ENCODE measurements around the gene PHAF1. TPM values are rescaled to one million over a fixed set of nuclear protein-coding genes. Genes with fewer than 3 reads are reported as not detected.
A peak's percentile ranks its signal among the peaks of the same experiment; 100 is the strongest.

Gene PHAF1
- total and polyA plus RNA-seq, 2 donors (not counting 1 experiment from before 2014, with no cell fraction given) = 18.8 to 20.7 TPM

DNA sequence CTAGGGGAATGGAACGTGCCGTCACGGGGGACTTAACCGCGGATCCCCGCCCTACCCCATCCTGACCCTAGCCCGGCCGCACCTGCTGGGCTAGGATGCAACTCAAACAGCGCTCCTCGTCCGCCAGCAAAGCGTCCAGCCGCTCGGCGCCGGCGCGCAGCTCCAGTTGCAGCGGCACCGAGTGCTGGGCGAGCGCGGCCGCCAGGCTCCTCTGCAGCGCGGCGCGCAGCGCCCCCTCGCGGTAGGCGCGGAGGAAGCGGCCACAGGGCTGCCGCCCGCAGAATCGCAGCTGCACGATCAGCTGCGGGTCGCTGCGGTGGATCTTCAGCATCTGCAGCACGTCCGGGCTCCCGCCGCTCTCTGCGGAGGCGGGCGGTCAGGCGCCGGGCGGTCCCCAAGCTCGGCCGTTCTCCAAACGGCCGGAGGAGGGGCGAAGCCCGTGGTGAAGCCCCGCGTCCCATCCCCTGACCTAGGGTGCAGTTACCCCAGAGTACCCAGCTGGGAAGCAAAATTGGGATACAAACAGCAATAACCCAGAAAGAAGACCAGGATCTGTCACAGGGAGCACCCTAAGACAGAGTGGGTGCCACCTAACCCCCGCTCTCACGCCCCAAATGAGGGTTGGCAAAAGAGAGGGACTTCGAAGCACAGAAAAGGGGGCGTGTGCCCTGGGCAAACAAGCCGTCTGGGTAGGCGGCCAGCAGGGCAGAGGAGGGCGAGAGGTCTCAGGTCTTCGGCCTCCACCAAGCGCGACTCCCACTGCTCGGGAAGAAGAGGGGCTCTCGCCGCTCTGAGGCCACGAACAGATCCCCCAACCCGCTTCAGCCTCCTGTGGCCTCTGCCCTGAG is 45.8 kb downstream of the PHAF1 start:
- Histone ChIP-seq H3K4me2 (replicated peaks; ENCODE audit: low read depth, low read length, poor library complexity, severe bottlenecking) (peak overlapping the region; percentile 71), H3K79me2 (ENCODE audit: control insufficient read depth, insufficient read depth, low read length) (no peaks in the 10 kb centered on the region), H3K9ac (ENCODE audit: low read length) (no peak overlapping the region), H2AFZ (ENCODE audit: insufficient read depth, low read depth, low read length, poor library complexity, severe bottlenecking) (peak overlapping the region; percentile 9), H3K4me1 (ENCODE audit: control insufficient read depth in 2 of 2, insufficient read depth in 2 of 2, low read length in 2 of 2) (peaks cover 30 to 50% of the 10 kb centered on the region in 2 donors), H4K20me1 (ENCODE audit: control insufficient read depth, insufficient read depth, low read length, poor library complexity, severe bottlenecking) (peaks cover 51% of the 10 kb centered on the region), H3K4me3 (ENCODE audit: control extremely low read depth in 1 of 5, extremely low read depth in 1 of 5, insufficient read depth in 1 of 5, low read depth in 2 of 5, low read length in 4 of 5) (peak overlapping the region in 2 of 5 experiments; percentile 8 to 29), H3K9me3 (ENCODE audit: control extremely low read depth in 1 of 3, control insufficient read depth in 2 of 3, insufficient read depth in 1 of 3, low read length in 2 of 3) (peaks cover 0 to 12% (median 0%) of the 10 kb centered on the region in 3 donors), H3K36me3 (replicated peaks in 1 of 2; ENCODE audit: control extremely low read depth in 1 of 2, control insufficient read depth in 1 of 2, extremely low read depth in 1 of 2, insufficient read depth in 2 of 2, low read length in 1 of 2) (no peaks in the 10 kb centered on the region), H3K27ac (ENCODE audit: low read length in 2 of 2) (no peak overlapping the region), H3K27me3 (replicated peaks in 1 of 4; ENCODE audit: control extremely low read depth in 1 of 4, control insufficient read depth in 3 of 4, insufficient read depth in 4 of 4, low read length in 3 of 4) (peaks cover 0 to 22% (median 6%) of the 10 kb centered on the region in 4 experiments)
- peak; percentile 87 for DNase-seq
- H3K27me3 Mint-ChIP-seq = peaks cover 4% of the 10 kb centered on the region
- intact Hi-C loops (cut with micrococcal nuclease) = loop anchor here (1.0 to 2.0 kb wide), 4 partner anchors 46 to 208 kb away; partner anchors contain the start of gene PHAF1
- H3K4me1 Mint-ChIP-seq = peaks cover 53% of the 10 kb centered on the region
- no peaks in the 10 kb centered on the region for H3K9me3 Mint-ChIP-seq (ENCODE audit: insufficient read depth)
- ATAC-seq (ENCODE audit: low read depth) = peak; percentile 26
- POLR2A ChIA-PET = interaction anchor here (0.5 to 0.6 kb wide), 3 partner anchors 132 to 239 kb away, joined by 3 to 4 read pairs (median 3); no protein-coding TSS in a partner anchor
- H3K4me3 Mint-ChIP-seq = peak overlapping the region; percentile 72
- TF ChIP-seq EZH2 (IDR thresholded peaks at IDR 0.05; ENCODE audit: borderline replicate concordance, insufficient read depth, low read depth, low read length, poor library complexity, severe bottlenecking) (no peak), CTCF (IDR thresholded peaks at IDR 0.05) (peak; percentile 95)
- CTCF ChIA-PET = interaction anchor here (0.6 to 2.6 kb wide), 58 partner anchors 8 to 596 kb away, joined by 3 to 27 read pairs (median 4); partner anchors contain the start of genes ATP6V0D1, CBFB, CES3 and NOL3
- H3K27ac Mint-ChIP-seq = peak overlapping the region; percentile 26
- WGBS (ENCODE audit: insufficient coverage) = 17% methylated on average over 72 of the region's 74 CpGs
